Vagina (tissue), 2 donors: ENCODE measurements around the gene SLC25A41.

Experiments used
- POLR2A ChIP-seq, 2 donors: fragments of 450-650 bp; IDR thresholded peaks; one replicate each; pipeline ENCODE4 v1.6.1; 2017; ENCODE audit warnings: antibody characterized with exemption in 2 of 2, mild to moderate bottlenecking in 2 of 2, moderate library complexity in 2 of 2
- TF ChIP-seq, protein P1 (sequence below), 3 experiments: fragments of 450-650 bp in 2 of 3; fragments of 200-600 bp in 1 of 3; sonication (generic) in 1 of 3; IDR thresholded peaks; one replicate each; pipeline ENCODE4 v1.5.1; 2017 to 2019; ENCODE audit warnings: antibody characterized with exemption in 3 of 3, mild to moderate bottlenecking in 2 of 3, moderate library complexity in 2 of 3

DNA sequence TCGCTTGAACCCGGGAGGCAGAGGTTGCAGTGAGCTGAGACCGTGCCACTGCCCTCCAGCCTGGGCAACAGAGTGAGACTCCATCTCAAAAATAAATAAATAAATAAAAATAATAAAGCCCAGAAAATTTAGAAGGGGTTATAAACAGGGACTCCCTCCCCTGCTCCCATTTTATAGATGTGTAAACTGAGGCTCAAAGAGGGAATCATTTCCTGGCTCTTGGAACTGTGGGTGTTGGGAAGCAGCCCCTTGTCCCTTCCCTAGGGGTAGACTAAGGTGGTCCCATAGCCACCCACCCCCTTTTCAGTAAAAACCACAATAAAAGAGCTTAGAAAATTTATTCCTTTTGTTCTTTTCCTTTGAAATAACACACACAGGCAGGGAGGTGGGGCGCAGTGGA lies 6.2 kb upstream of the SLC25A41 start:
- TF ChIP-seq, protein P1, sequence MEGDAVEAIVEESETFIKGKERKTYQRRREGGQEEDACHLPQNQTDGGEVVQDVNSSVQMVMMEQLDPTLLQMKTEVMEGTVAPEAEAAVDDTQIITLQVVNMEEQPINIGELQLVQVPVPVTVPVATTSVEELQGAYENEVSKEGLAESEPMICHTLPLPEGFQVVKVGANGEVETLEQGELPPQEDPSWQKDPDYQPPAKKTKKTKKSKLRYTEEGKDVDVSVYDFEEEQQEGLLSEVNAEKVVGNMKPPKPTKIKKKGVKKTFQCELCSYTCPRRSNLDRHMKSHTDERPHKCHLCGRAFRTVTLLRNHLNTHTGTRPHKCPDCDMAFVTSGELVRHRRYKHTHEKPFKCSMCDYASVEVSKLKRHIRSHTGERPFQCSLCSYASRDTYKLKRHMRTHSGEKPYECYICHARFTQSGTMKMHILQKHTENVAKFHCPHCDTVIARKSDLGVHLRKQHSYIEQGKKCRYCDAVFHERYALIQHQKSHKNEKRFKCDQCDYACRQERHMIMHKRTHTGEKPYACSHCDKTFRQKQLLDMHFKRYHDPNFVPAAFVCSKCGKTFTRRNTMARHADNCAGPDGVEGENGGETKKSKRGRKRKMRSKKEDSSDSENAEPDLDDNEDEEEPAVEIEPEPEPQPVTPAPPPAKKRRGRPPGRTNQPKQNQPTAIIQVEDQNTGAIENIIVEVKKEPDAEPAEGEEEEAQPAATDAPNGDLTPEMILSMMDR (IDR thresholded peaks at IDR 0.05) = no peak
- TF ChIP-seq POLR2A (IDR thresholded peaks at IDR 0.05) = no peak
